COLO829 (cell line): ENCODE data around the gene MST1.

Source experiments
- DNase-seq: peaks from one replicate; pipeline ENCODE4 v3.0.0; 2012; ENCODE audit warnings: low spot score

MST1 gene

DNA sequence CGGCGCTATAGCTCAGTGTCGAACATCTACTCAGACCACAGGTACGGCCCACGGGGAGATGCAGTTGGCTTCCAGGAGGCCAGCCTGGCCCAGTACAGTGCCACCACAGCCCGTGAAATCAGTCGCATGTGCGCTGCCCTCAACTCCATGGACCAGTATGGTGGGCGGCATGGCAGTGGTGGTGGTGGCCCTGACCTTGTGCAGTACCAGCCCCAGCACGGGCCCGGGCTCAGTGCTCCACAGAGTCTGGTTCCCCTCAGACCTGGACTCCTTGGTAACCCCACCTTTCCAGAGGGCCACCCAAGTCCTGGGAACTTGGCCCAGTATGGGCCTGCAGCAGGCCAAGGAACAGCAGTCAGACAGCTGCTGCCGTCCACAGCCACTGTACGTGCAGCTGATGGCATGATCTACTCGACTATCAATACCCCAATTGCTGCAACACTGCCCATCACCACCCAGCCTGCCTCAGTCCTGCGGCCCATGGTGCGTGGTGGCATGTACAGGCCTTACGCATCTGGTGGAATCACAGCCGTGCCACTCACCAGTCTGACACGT is 33.5 kb downstream of the MST1 start:
- no peak for DNase-seq

DNA sequence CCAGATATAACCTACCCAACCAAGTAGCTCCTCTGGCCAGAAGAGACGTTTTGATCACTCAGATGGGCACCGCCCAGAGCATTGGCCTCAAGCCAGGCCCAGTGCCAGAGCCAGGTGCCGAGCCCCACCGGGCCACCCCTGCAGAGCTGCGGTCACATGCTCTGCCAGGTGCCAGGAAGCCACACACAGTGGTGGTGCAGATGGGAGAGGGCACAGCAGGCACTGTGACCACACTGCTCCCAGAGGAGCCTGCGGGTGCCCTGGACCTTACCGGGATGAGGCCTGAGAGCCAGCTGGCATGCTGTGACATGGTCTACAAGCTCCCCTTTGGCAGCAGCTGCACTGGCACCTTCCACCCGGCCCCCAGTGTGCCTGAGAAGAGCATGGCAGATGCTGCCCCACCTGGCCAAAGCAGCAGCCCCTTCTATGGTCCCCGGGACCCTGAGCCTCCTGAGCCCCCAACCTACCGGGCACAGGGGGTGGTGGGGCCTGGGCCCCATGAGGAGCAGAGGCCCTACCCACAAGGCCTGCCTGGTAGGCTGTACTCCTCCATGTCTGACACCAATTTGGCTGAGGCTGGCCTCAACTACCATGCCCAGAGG is 34.2 kb downstream of the MST1 start:
- DNase-seq = no peak

DNA sequence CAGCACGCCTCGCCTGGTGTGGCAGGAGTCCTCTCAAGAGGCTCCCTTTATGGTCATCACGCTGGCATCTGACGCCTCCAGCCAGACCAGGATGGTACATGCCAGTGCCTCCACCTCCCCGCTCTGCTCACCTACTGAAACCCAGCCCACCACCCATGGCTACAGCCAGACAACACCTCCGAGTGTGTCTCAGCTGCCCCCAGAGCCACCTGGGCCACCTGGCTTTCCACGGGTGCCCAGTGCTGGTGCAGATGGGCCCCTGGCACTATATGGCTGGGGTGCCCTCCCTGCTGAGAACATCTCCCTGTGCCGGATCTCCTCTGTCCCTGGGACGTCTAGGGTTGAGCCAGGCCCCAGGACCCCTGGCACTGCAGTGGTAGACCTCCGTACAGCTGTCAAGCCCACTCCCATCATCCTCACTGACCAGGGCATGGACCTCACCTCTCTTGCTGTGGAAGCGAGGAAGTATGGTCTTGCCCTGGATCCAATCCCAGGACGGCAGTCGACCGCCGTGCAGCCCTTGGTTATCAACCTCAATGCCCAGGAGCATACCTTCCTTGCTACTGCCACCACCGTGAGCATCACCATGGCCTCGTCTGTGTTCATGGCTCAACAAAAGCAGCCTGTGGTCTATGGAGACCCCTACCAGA is 35.0 kb downstream of the MST1 start:
- no peak for DNase-seq

DNA sequence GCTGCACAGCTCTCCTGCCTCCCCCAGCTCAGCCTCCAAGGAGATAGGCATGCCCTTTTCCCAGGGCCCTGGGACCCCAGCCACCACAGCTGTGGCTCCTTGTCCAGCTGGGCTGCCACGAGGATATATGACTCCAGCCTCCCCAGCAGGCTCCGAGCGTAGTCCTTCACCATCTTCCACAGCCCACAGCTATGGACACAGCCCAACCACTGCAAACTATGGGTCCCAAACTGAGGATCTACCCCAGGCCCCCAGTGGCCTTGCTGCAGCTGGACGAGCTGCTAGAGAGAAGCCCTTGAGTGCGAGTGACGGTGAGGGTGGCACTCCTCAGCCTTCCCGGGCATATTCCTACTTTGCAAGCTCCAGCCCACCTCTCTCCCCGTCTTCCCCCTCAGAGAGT is 35.7 kb downstream of the MST1 start:
- no peak for DNase-seq

GRCh38 chr3:49652903-49653415 is 36.3 kb downstream of the MST1 start:
- DNase-seq = no peak

DNA sequence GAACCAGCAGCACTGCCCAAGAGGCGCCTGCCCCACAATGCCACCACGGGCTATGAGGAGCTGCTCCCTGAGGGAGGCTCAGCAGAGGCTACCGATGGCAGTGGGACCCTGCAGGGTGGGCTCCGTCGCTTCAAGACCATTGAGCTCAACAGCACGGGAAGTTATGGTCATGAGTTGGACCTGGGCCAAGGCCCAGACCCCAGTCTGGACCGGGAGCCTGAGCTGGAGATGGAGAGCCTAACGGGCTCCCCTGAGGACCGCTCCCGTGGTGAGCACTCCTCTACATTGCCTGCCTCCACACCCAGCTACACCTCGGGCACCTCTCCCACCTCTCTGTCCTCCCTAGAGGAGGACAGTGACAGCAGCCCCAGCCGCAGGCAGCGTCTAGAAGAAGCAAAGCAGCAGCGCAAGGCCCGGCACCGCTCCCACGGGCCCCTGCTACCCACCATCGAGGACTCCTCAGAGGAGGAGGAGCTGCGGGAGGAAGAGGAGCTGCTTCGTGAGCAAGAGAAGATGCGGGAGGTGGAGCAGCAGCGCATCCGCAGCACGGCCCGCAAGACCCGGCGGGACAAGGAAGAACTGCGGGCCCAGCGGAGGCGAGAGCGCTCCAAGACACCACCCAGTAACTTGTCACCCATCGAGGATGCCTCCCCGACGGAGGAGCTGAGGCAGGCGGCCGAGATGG is 36.9 kb downstream of the MST1 start:
- DNase-seq = no peak

GRCh38 chr3:49650637-49651036 is 38.6 kb downstream of the MST1 start:
- no peak for DNase-seq

DNA sequence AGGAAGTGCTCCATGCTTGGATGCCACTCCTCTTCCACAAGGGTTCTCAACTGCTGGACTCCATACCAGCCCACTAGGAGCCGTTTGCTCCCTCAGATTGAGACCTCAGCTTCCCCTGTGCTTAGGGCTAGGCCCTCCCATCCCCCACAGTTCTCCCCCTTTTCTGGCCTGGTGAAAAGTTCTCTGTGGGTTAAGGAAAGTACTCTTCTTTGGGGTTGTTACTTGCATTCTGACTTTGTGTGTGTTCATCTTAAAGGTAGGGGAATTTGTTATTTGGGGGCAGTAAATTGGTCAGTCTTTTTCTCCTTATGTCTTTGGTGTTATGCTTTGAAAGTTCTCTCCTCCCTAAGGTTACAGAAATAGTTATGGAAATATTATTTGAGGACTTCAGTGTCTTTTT is 39.1 kb downstream of the MST1 start:
- no peak for DNase-seq

- DNase-seq = no peak
These were observed 39.7 kb downstream of the MST1 start for GRCh38 chr3:49649576-49649975.

DNA sequence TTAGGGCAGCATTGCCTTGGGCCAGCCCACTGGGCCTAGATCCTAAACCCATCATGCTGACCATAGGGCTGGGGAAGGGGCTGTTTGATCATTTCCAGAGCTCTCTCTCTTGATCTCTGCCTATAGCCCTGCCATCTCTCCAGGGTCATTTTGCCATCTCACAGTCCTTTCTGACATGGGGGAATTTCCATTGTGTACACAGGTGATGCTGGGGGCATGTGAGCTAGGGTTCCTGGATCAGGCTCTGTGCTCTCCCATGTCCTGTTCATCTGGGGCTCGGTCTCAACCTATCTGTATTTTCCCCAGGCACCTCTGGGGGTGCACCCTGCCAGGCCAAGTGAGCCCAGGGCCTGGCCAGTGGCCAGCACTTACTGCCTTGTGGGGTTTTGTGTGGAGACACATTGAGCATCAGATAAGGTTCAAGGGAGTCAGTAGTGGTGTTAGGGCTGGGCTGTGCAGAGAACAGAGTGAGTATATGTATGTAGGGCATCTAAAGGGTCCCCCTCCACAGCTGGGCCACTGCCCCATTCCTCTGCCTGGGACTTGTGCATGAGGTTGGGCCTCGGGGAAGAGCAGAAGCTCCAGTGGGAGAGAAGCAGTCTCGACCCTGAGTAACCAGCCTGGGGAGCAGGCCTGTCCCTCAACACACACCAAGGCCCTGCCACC is 40.8 kb downstream of the MST1 start:
- no peak for DNase-seq

DNA sequence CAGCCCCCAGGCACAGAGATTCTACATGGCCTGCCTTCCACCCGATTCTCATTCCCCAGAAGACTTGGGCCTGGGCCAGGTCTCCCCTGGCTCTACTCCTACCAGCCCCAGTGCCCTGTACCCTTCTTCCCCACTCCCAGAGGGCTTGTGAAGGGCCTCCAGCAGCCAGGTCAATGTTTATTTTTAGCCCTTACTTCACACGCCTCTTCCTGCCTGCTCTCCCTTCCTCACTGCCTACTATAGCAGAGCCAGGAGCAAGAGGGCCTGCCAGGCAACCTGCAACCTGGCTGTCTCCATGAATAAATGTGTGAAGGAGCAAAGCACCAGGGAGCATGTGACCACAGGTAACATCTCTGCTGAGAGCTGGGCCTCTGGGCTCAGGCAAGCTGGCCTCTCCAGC is 41.5 kb downstream of the MST1 start:
- DNase-seq = no peak

DNA sequence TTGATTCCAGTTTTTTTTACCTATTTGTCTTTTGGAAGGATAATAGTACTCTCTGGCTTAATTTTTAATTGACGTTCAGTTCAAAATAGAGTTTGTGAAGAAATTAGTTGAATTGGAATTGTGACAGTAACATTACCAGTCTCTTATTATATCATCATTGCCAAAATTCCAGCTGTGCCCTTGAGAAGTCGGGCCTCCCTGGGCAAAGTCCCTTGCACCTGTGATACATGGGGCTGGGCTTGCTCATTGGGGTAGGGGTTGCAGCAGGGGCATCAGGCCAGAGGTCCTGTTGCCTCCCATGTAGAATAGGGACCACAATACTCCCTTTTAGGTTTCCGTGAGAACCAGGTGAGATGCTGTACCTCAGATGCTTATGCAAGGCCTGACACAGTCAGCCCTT is 43.0 kb downstream of the MST1 start:
- no peak for DNase-seq

DNA sequence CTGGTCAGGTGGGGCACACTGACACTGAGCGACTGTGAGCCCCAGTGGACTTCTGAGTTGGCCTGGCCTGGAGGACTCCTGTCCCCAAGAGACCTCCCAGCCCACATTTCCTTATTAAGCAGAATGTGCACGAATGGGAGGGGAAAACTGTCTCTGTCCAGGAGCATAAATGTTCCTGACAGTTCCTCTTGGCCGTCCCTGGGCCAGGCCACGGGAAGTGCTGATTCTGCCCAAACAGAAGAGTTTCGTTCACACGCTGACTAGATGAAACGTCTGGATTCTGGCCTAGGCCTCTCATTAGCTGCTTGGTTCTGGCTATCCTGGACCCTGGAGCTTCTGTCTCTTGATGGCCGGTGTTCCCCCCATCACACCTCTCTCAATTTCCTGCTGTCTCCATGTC is 44.6 kb downstream of the MST1 start:
- no peak for DNase-seq

DNA sequence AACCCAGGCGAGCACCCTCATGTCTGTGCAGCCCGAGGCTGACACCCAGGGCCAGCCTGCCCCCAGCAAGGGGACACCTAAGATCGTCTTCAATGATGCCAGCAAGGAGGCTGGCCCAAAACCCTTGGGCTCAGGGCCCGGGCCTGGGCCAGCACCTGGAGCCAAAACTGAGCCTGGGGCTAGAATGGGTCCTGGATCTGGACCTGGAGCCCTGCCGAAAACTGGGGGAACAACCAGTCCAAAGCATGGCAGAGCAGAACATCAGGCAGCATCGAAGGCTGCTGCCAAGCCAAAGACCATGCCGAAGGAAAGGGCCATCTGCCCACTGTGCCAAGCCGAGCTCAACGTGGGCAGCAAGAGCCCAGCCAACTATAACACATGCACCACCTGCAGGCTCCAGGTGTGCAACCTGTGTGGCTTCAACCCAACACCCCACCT is 46.5 kb downstream of the MST1 start:
- DNase-seq = no peak

- no peak for DNase-seq
These were observed 47.2 kb downstream of the MST1 start for GRCh38 chr3:49641921-49642707.

DNA sequence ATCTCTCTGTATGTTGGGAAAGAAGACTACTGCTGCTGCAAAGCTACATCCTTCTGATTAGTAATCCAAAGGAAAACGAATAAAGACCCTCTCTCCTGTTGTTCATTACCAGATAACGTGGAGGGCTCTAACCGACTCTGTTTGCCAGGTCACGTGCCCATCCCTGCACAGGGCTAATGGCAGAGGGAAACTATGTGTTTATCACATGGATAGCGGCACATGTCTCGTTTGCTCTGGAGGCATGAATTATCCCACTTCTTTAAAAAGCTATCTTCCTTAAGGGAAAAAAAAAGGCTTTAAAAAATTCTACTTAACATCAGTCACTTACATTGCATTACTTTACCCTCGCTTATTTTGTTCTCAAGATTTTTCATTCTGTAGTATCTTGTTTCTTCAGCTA is 48.0 kb downstream of the MST1 start:
- no peak for DNase-seq

DNA sequence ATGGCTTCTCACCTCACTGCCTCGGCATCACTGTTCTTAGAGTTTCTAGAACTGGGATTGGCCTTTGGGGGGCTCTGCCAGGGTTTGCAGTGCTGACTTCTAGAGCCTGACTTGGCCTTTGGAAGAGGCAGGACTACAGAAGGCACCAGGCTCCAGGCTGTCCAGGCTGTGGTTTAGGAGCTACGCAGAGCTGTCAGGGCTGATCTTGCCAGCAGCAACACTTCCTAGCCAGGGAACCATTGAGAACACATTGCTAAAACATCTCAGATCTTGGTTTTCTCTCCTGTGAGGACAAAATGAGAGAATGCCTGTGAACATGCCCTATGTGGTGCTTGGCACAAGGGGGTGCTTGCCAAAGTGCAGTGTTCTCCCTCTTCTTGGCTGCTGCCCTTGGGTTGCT is 49.7 kb downstream of the MST1 start:
- DNase-seq = no peak

DNA sequence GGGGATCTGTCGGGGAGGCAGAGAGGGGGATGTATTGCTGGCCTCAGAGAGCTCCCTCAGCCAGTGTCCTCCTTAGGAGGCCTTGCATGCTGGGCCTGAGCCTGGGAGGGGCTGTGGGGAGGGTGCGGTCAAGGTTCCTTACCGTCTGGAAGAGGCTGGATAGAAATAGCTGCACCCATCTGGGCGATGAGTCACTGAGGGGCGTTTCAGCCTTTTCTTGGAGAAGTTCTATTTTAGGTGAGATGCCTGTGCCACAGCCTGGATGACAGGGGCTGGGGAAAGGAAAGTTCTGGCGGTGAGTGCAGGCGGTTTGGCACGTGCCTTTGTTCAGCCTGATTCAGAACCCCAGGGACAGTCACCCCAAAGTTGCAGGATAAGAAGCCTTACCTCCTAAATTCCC is 50.8 kb downstream of the MST1 start:
- DNase-seq = peak; percentile 9

GRCh38 chr3:49636883-49637609 is 52.2 kb downstream of the MST1 start:
- DNase-seq = no peak

- DNase-seq = no peak
These were observed 54.5 kb downstream of the MST1 start for GRCh38 chr3:49634736-49635135.
